Hindlimb muscle (tissue), 1 donor: ENCODE measurements around the gene SS18. TPM values are rescaled to one million over a fixed set of nuclear protein-coding genes. Genes with fewer than 3 reads are reported as not detected.

Source experiments
- DNase-seq: peaks from one replicate; pipeline ENCODE4 v3.0.0-alpha.2; 2013
- polyA plus RNA-seq: library from polyadenylated mRNA; unstranded; fragments of 120-200 nt; gene quantifications from one replicate; pipeline ENCODE4 v1.2.1, GENCODE V29; 2013; ENCODE audit not compliant: insufficient read length

Gene SS18
- polyA plus RNA-seq, 1 donor, result 36.5 TPM

DNA sequence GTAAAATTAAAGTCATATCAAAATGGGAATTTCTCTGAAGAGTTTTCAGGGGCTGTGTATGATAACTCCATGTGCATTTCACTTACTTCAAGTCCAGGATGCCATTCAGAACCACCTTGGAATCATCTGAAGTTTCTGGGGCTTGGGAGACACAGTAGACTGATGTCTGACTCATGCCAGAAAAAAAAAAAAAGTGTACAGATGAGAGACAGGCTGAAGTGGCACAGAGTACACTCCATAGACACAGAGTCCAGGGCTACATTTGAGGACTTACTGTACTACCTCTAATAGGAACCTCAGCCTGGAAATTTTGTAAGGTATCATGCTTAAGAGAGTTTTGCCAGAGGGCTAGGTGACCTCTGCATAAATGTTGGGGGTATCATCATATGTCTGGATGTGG, 92.0 kb downstream of the SS18 start:
- no peak for DNase-seq

DNA sequence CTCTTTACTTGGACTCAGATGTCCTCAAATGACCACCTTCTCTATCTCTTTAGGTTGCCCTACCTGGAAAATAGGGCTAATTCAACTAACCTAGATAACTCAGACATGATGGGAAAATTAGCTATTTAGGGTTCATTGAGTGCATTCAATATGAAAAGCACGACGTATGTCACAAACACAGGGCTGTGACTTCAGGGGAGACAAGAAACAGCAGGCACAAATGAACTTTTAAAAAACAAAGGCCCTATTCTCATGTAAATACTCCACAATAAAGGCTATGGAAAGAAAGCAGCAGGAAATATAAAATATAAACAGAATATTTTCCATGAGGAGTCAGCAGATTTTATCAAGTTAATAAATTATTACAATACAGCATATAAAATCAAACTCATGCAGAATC, 97.8 kb downstream of the SS18 start:
- DNase-seq, result no peak

DNA sequence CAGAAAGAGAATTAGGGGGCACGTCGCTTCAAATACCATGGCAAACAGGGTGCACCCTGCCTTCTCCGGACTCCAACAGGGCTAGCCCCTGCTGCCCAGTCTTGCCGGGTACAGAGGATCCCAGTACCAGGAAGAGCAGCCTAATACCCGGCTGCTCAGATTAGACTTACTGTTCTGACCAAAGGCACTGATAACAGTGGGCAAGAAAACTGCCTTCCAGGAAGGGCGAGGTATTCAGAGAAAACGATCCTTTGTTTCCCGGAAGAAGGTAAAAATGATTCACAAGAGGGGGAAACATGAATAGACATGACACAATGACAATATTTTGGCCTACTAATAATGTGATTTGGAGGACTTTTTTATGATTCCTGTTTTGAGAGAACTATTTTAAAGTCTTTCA, 99.9 kb downstream of the SS18 start:
- DNase-seq, result no peak

DNA sequence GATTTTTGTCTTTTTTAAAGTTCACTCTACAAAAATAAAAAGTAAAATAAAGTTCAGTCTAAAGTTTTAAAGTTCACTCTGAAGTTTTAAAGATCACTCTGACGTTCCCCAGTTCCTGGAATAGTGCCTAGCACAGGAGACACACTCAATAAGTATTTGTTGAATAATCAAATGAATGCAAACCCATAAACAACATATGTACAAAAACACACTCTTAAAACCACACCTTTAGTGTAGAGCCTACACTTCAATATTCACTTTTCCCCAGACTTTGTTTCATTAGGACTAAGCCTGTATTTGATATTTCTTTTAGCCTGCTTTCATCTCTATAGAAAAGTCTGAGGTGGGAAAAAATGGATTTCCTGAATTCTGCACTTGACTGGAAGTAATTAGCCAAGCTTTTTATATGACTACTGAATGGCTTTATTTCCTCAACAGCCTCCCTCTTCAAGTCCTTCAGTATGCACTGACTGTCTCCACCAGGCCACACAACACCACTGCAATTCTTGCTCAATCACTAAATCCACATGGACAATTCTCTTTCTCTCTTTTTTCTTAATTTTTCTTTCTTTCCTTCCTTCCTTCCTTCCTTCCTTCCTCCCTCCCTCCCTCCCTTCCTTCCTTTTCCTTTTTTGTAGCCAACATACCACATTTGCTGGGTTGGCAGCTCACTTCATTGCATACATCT, 104.6 kb downstream of the SS18 start:
- DNase-seq, result no peak

DNA sequence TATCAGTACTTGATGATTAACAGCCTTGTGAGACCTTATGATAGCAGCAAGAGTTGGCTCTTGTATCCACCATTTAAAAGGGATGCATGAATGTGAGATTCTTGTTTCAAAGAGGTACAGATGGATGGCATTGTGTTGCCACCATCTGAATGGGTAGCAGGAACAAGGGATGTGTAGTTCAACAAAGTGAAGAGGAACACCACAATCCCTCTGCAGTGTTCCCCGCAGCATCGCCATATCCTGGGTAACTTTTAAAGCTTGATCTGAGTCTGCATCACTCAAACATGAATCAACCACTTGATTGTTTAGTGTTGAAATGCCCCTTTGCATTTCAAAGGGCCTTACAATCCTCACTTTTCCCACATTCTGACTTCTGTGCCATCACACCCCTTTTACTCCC, 106.7 kb downstream of the SS18 start:
- DNase-seq, result no peak

DNA sequence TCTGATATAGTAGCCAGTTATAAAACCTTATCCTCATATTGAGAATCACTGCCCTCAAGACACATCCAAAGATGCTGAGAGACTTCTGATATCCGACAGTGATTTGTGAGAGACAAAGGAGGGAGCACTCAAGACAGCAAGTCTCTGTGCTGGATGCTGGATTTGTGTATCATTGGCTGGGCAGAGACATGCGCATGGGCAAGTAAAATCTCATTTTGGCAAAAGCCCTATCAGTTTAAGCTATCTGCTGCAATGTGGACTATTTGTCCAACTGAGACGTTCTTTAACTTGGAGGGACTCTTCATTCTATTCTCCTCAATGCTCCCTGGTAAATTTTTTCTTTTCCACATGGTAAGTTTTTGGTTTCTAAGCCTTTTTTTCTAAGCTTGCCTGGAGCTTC, 107.5 kb downstream of the SS18 start:
- DNase-seq, result no peak

DNA sequence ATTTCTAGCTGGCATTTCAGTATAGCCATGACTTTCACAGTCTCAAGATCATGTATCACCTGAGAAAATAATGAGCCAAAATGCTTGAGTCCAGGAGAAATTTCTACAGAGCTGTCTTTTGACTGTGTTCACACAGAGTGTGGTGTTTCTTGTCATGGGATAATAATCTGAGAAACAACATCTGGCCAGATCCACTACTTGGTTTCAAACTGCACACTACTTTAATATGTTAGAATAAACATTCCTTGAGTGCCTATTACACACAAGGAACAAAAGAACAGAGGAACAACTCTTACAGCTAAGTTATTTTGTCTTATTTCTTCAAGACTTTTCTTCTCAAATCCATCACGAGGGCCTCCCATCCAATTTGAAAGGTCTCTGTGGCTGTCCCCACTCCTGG, 108.3 kb downstream of the SS18 start:
- no peak for DNase-seq

DNA sequence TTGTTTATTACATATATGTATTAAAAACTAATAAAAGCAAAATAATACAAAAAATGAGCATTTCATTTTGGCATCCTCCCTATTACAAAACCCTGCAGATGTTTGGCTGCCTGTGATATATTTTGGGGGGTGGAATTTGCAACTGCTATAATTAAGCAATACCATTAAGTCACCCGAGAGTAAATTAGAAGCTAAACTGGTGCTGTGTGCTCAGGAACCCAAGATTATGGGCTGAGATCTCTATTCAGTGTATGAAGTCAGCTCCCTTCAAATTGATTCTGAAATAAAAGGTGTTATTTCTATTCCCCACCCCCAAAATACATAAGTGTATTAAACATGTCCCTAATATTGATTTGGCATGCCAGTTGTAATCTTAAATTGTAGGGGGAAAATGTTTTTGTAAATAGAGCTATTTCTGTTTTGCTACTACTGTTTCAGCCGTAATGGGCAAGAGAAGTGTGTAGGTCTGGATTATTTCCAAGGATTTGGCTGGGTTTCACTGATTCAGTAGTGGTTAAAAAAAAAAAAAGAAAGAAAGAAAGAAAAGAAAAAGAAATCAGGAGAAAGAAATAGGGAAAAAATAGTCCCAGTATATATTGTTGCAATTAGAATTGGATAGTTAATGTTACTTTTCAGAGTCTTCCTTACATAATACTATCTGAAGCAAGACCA, 110.9 kb downstream of the SS18 start:
- DNase-seq, result no peak

DNA sequence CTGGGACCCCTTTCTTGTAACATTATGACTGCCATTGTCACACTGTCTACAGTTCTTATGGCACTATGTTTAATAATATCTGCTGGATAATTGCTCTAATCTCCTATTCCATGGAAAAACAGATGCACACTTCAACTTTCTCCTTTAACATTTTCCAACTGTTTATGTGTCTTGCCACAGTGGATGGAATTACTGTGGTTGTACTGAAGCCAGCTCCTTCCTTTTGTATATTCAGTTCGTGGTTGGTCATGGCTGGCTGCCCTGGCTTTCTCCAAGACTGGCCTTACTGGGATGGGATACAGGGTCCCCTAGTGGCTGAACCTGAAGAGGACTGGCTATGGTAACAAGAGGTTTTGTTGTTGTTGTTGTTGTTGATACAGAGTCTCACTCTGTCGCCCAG, 113.9 kb downstream of the SS18 start:
- DNase-seq, result peak; percentile 26

DNA sequence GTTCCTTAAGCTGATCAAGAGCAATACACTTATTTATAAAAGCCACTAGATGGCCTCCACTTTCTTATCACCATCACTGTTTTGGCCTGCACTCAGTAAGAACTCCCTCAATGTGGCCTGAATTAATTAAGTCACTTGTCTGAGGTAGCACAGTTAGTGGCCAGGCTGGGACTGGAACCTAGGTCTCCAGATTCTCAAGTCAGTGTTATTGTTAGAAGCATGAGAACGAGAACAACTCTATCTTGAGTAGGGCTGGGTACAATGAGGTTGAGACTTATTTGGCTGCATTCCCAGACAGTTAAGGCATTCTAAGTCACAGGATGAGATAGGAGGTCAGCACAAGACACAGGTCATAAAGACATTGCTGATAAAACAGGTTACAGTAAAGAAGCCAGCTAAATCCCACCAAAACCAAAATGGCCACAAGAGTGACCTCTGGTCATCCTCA, 115.8 kb downstream of the SS18 start:
- DNase-seq, result no peak

Other genes starting within 250 kb of the SS18 start
- not detected for gene PSMA8, start 43.3 kb upstream of the SS18 start, polyA plus RNA-seq
- 3.3 TPM for gene TAF4B, start 135.8 kb upstream of the SS18 start, polyA plus RNA-seq